Fibroblast of lung (primary cell): Measurements from ENCODE around the gene VSIG1. TPM values are rescaled to one million over a fixed set of nuclear protein-coding genes. Genes with fewer than 3 reads are reported as not detected.
A peak's percentile ranks its signal among the peaks of the same experiment; 100 is the strongest.

Experiments used
- DNase-seq, 2 donors: peaks; one replicate each; pipeline versions ENCODE4 v3.0.0 to v3.0.0-alpha.2; 2010; ENCODE audit warnings: low read depth in 2 of 2
- H2AFZ ChIP-seq: 2 replicates; pipeline ENCODE4 v1.5.1; 2012; ENCODE audit warnings: low read length, control low read depth, inconsistent platforms
- H3K27ac ChIP-seq: 2 replicates; pipeline ENCODE4 v1.5.1; 2011; ENCODE audit warnings: low read length, control low read depth; ENCODE audit not compliant: insufficient read depth
- H3K27me3 ChIP-seq: 2 replicates; pipeline ENCODE4 v1.5.1; 2011; ENCODE audit warnings: mild to moderate bottlenecking, low read length; ENCODE audit not compliant: control insufficient read depth, insufficient read depth
- H3K36me3 ChIP-seq: 2 replicates; pipeline ENCODE4 v1.5.1; 2011; ENCODE audit warnings: low read length; ENCODE audit not compliant: control insufficient read depth, insufficient read depth
- H3K4me1 ChIP-seq: 2 replicates; pipeline ENCODE4 v1.5.1; 2011; ENCODE audit warnings: low read length; ENCODE audit not compliant: control insufficient read depth, insufficient read depth; ENCODE audit errors: extremely low read depth
- H3K4me2 ChIP-seq: 2 replicates; pipeline ENCODE4 v1.5.1; 2011; ENCODE audit warnings: low read length, control low read depth; ENCODE audit not compliant: insufficient read depth; ENCODE audit errors: extremely low read depth
- H3K4me3 ChIP-seq, 4 experiments: fragments of 200-600 bp in 1 of 4; sonication (generic) in 1 of 4; replicated peaks in 1 of 4; 2 replicates each; pipeline ENCODE4 v1.5.1; 2011 to 2016; ENCODE audit warnings: low read length in 4 of 4, low read depth in 3 of 4, mild to moderate bottlenecking in 3 of 4, control low read depth in 2 of 4, inconsistent platforms in 1 of 4, mixed read lengths in 1 of 4; ENCODE audit not compliant: insufficient read depth in 1 of 4; ENCODE audit errors: control extremely low read depth in 1 of 4
- H3K79me2 ChIP-seq: 2 replicates; pipeline ENCODE4 v1.5.1; 2012; ENCODE audit warnings: mild to moderate bottlenecking, low read length, inconsistent platforms; ENCODE audit not compliant: control insufficient read depth, insufficient read depth
- H3K9ac ChIP-seq: 2 replicates; pipeline ENCODE4 v1.5.1; 2011; ENCODE audit warnings: mild to moderate bottlenecking, low read length, control low read depth; ENCODE audit not compliant: insufficient read depth
- H3K9me3 ChIP-seq: 2 replicates; pipeline ENCODE4 v1.5.1; 2012; ENCODE audit warnings: low read depth, low read length; ENCODE audit not compliant: control insufficient read depth, insufficient read depth
- H4K20me1 ChIP-seq: 2 replicates; pipeline ENCODE4 v1.5.1; 2011; ENCODE audit warnings: low read length; ENCODE audit not compliant: control insufficient read depth, insufficient read depth; ENCODE audit errors: extremely low read depth
- EZH2 ChIP-seq: IDR thresholded peaks from 2 replicates; pipeline ENCODE4 v1.5.1; 2012; ENCODE audit warnings: low read length, control low read depth, mild to moderate bottlenecking; ENCODE audit errors: missing control alignments
- polyA plus RNA-seq, 2 donors: library from polyadenylated mRNA; depleted of rRNA in 1 of 2; stranded (reverse) in 1 of 2; unstranded in 1 of 2; fragments of >200 nt; gene quantifications; 2 replicates each; pipeline ENCODE4 v1.2.1, GENCODE V29; 2011 to 2012; ENCODE audit warnings: missing spikeins in 1 of 2
- total RNA-seq: library from RNA; depleted of rRNA; stranded (reverse); fragments of >200 nt; gene quantifications from 2 replicates; pipeline ENCODE4 v1.2.1, GENCODE V29; 2014
- TF ChIP-seq, protein P1 (sequence below), 2 donors: IDR thresholded peaks in 1 of 2; conservative IDR thresholded peaks in 1 of 2; 1 replicate in 1 of 2; 2 replicates in 1 of 2; pipeline ENCODE4 v1.5.1; 2011 to 2012; ENCODE audit warnings: low read length in 2 of 2, control low read depth in 1 of 2, inconsistent platforms in 1 of 2, low read depth in 1 of 2, mild to moderate bottlenecking in 1 of 2

VSIG1 gene
- total and polyA plus RNA-seq, 2 donors (not counting 1 experiment from before 2014, with no cell fraction given) = 0.20 TPM; not detected in 1

DNA sequence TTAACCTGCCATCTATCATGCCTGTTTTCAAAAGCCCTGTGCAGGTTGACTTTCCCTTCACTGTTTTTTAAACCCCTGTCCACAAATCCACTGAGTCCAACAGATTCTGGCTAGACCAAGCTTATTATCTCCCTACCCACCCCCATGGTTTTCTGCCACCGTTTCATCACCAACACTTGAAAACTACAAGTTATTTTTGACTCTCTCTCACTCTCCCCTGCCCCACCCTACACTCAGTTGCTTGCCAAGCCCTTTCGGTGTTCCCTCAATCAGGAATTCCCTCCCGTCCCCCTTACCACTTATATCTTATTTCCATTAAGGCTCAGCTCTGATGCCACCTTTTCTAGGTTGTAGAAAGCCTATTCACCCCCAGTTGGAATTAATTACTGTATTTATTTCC, 76.4 kb downstream of the VSIG1 start:
- Histone ChIP-seq H3K4me3 (no peak overlapping the region), H3K9ac (no peak overlapping the region), H2AFZ (no peak overlapping the region), H3K9me3 (no peaks in the 10 kb centered on the region), H3K27ac (no peak overlapping the region), H3K4me1 (no peaks in the 10 kb centered on the region), H4K20me1 (no peaks in the 10 kb centered on the region), H3K79me2 (no peaks in the 10 kb centered on the region), H3K4me2 (no peak overlapping the region), H3K27me3 (no peaks in the 10 kb centered on the region), H3K36me3 (no peaks in the 10 kb centered on the region)
- DNase-seq = no peak
- TF ChIP-seq, protein P1, sequence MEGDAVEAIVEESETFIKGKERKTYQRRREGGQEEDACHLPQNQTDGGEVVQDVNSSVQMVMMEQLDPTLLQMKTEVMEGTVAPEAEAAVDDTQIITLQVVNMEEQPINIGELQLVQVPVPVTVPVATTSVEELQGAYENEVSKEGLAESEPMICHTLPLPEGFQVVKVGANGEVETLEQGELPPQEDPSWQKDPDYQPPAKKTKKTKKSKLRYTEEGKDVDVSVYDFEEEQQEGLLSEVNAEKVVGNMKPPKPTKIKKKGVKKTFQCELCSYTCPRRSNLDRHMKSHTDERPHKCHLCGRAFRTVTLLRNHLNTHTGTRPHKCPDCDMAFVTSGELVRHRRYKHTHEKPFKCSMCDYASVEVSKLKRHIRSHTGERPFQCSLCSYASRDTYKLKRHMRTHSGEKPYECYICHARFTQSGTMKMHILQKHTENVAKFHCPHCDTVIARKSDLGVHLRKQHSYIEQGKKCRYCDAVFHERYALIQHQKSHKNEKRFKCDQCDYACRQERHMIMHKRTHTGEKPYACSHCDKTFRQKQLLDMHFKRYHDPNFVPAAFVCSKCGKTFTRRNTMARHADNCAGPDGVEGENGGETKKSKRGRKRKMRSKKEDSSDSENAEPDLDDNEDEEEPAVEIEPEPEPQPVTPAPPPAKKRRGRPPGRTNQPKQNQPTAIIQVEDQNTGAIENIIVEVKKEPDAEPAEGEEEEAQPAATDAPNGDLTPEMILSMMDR (conservative IDR thresholded peaks at IDR 0.05 in 1 of 2, IDR thresholded peaks at IDR 0.05 in 1 of 2; ENCODE audit: low read depth in 1 of 2, low read length in 2 of 2) = no peak

- Histone ChIP-seq H3K27me3 (no peaks in the 10 kb centered on the region), H3K9ac (no peak overlapping the region), H3K27ac (no peak overlapping the region)
Observed at GRCh38 chrX:108122748-108123147, 77.9 kb downstream of the VSIG1 start.

DNA sequence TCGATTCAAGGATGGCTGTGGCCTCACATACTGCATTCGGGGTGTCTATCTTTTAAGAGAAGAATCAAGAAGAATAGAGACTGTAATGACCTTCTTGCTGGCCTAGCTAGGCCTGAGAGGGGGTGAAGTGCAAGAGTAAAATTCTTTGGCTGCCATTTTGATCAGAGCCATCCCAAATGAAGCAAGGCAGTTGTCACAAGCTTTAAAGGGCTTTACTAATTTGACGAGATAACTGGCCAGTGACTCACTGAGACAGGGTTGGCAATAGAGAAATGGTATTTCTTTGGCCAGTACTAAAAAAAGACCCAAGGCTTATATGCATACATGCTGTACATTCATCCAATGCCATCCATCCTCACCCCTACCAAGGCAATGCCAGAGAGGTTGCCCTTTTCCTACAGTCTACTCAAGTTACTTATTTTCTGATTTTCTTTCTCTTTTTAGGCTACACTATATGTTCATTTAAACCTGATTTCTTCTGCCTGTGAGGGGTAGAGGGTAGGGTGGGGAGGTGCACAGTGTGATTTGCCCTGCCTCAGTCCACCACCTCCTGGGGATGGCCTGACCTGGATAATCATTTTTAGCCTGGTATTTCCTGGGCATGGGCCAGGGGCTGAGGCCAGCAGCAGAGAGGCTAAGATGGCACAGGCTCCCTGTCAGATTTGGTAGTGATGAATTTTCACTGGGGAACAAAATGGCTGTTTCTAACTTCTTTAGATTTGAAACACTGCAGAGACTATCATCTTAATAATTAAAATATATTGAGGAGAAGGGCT, 78.9 kb downstream of the VSIG1 start:
- Histone ChIP-seq H3K27ac (no peak overlapping the region), H3K9ac (no peak overlapping the region), H3K36me3 (no peaks in the 10 kb centered on the region), H3K4me1 (no peaks in the 10 kb centered on the region), H3K79me2 (no peaks in the 10 kb centered on the region), H2AFZ (no peak overlapping the region), H4K20me1 (no peaks in the 10 kb centered on the region), H3K4me2 (no peak overlapping the region), H3K9me3 (no peaks in the 10 kb centered on the region), H3K27me3 (no peaks in the 10 kb centered on the region), H3K4me3 (no peak overlapping the region)
- DNase-seq = peak in 1 of 2 donors; percentile 29
- TF ChIP-seq, protein P1 (conservative IDR thresholded peaks at IDR 0.05 in 1 of 2, IDR thresholded peaks at IDR 0.05 in 1 of 2; ENCODE audit: low read depth in 1 of 2, low read length in 2 of 2) = no peak
- TF ChIP-seq EZH2 = no peak

More at GRCh38 chrX:108122748-108123147, 77.9 kb downstream of the VSIG1 start:
- Histone ChIP-seq H3K4me2 (no peak overlapping the region), H3K9me3 (no peaks in the 10 kb centered on the region), H3K36me3 (no peaks in the 10 kb centered on the region), H3K4me1 (no peaks in the 10 kb centered on the region), H4K20me1 (no peaks in the 10 kb centered on the region), H2AFZ (no peak overlapping the region), H3K79me2 (no peaks in the 10 kb centered on the region), H3K4me3 (no peak overlapping the region)
- DNase-seq = peak; percentile 29 to 75
- TF ChIP-seq EZH2 = no peak
- TF ChIP-seq, protein P1 (conservative IDR thresholded peaks at IDR 0.05 in 1 of 2, IDR thresholded peaks at IDR 0.05 in 1 of 2; ENCODE audit: low read depth in 1 of 2, low read length in 2 of 2) = no peak
